ENCODE data around the gene TSPOAP1.

- TF ChIP-seq CTCF (IDR thresholded peaks at IDR 0.05; ENCODE audit: poor library complexity) (no peak), EZH2 (IDR thresholded peaks at IDR 0.05; ENCODE audit: borderline replicate concordance) (no peak), EZH2phosphoT487 (IDR thresholded peaks at IDR 0.05; ENCODE audit: low read depth, severe bottlenecking, unreplicated experiment) (no peak)
Observed at GRCh38 chr17:58265902-58266875, 62.4 kb downstream of the TSPOAP1 start.

All from hepatocyte (in vitro differentiated cells).